Endothelial cell of umbilical vein (primary cell): ENCODE results near the gene RNFT2. TPM values are rescaled to one million over a fixed set of nuclear protein-coding genes. Genes with fewer than 3 reads are reported as not detected.

Experiments
- BruUV-seq: library from RNA; stranded (reverse); fragments of 400-500 nt; replicated peaks from 2 replicates; lab custom pipeline; 2021; lab: Mats Ljungman, UMichigan
- CTCF ChIA-PET: fragments of 300-600, 350-600 bp; sonication (Branson Sonifier 250); formaldehyde crosslinking; loops from one replicate; lab custom pipeline; 2021; ENCODE audit warnings: antibody characterized with exemption, inconsistent platforms; lab: Charles Lee
- POLR2A ChIA-PET: fragments of 300-600, 350-600 bp; sonication (Branson Sonifier 250); formaldehyde crosslinking; loops from one replicate; lab custom pipeline; 2021; ENCODE audit warnings: antibody characterized with exemption, inconsistent platforms; lab: Charles Lee
- DNase-seq: peaks from one replicate; pipeline ENCODE4 v3.0.0-alpha.2; 2011; ENCODE audit warnings: low read depth, low spot score
- FAIRE-seq: peaks from 2 replicates; lab custom pipeline; 2011; peaks lifted over from hg19 to GRCh38; lab: Jason Lieb, UNC
- H2AFZ ChIP-seq: 2 replicates; pipeline ENCODE4 v1.6.0; 2012; ENCODE audit warnings: low read depth, low read length, control low read depth, inconsistent platforms
- H3K27ac ChIP-seq: 2 replicates; pipeline ENCODE4 v1.5.1; 2011; ENCODE audit warnings: low read depth, mild to moderate bottlenecking, control low read depth, low read length, moderate library complexity; ENCODE audit not compliant: insufficient read depth
- H3K27me3 ChIP-seq, 2 experiments: 2 replicates each; pipeline versions ENCODE4 v1.6.0 to v1.6.1; 2011; ENCODE audit warnings: low read length in 2 of 2, mixed read lengths in 1 of 2; ENCODE audit not compliant: control insufficient read depth in 2 of 2, insufficient read depth in 2 of 2
- H3K36me3 ChIP-seq, 2 experiments: 2 replicates in 1 of 2; 3 replicates in 1 of 2; pipeline ENCODE4 v1.5.1; 2011; ENCODE audit warnings: low read length in 2 of 2, mild to moderate bottlenecking in 1 of 2, moderate library complexity in 1 of 2; ENCODE audit not compliant: control insufficient read depth in 2 of 2, insufficient read depth in 2 of 2; ENCODE audit errors: extremely low read depth in 1 of 2
- H3K4me1 ChIP-seq: 3 replicates; pipeline ENCODE4 v1.5.1; 2011; ENCODE audit warnings: mild to moderate bottlenecking, low read length; ENCODE audit not compliant: control insufficient read depth, insufficient read depth; ENCODE audit errors: extremely low read depth
- H3K4me2 ChIP-seq: 2 replicates; pipeline ENCODE4 v1.6.1; 2011; ENCODE audit warnings: low read length, control low read depth, mixed read lengths; ENCODE audit not compliant: insufficient read depth
- H3K4me3 ChIP-seq, 3 experiments: fragments of 200-600 bp in 1 of 3; sonication (generic), shearing (Covaris generic) in 1 of 3; replicated peaks in 1 of 3; 2 replicates each; pipeline ENCODE4 v1.5.1; 2011 to 2016; ENCODE audit warnings: control low read depth in 3 of 3, low read length in 3 of 3, mild to moderate bottlenecking in 2 of 3, inconsistent platforms in 1 of 3, low read depth in 1 of 3, moderate library complexity in 1 of 3; ENCODE audit not compliant: insufficient read depth in 1 of 3
- H3K79me2 ChIP-seq: 2 replicates; pipeline ENCODE4 v1.6.0; 2012; ENCODE audit warnings: low read length, inconsistent platforms; ENCODE audit not compliant: control insufficient read depth, insufficient read depth
- H3K9ac ChIP-seq: replicated peaks from 2 replicates; pipeline ENCODE3; 2011; ENCODE audit warnings: low read length, control low read depth; ENCODE audit not compliant: insufficient read depth; ENCODE audit errors: extremely low read depth
- H3K9me1 ChIP-seq: replicated peaks from 3 replicates; pipeline ENCODE4 v1.6.0; 2011; ENCODE audit warnings: mild to moderate bottlenecking, low read length; ENCODE audit not compliant: control insufficient read depth, insufficient read depth; ENCODE audit errors: extremely low read depth
- H3K9me3 ChIP-seq: replicated peaks from 2 replicates; pipeline ENCODE4 v1.5.1; 2012; ENCODE audit warnings: low read length, inconsistent platforms; ENCODE audit not compliant: control insufficient read depth, insufficient read depth
- H4K20me1 ChIP-seq: replicated peaks from 2 replicates; pipeline ENCODE3; 2011; ENCODE audit warnings: mild to moderate bottlenecking, low read length; ENCODE audit not compliant: control insufficient read depth, insufficient read depth; ENCODE audit errors: extremely low read depth
- EZH2 ChIP-seq: IDR thresholded peaks from 2 replicates; pipeline ENCODE4 v1.6.1; 2012; ENCODE audit warnings: borderline replicate concordance, low read depth, mild to moderate bottlenecking, moderate library complexity, low read length, inconsistent platforms; ENCODE audit not compliant: severe bottlenecking
- FOS ChIP-seq: IDR thresholded peaks from 2 replicates; pipeline ENCODE4 v1.6.1; 2011; ENCODE audit warnings: mild to moderate bottlenecking, low read length, moderate library complexity, borderline replicate concordance; ENCODE audit not compliant: insufficient read depth
- GATA2 ChIP-seq: IDR thresholded peaks from 2 replicates; pipeline ENCODE4 v1.7.0; 2011; ENCODE audit warnings: low read depth, mild to moderate bottlenecking, moderate library complexity, mixed read lengths, low read length; ENCODE audit not compliant: insufficient read length, insufficient read depth
- JUN ChIP-seq: IDR thresholded peaks from 2 replicates; pipeline ENCODE4 v1.6.1; 2011; ENCODE audit warnings: borderline replicate concordance, low read depth; ENCODE audit not compliant: insufficient read length, insufficient read depth
- MYC ChIP-seq: IDR thresholded peaks from one replicate; pipeline ENCODE4 v1.6.1; 2011; ENCODE audit warnings: mild to moderate bottlenecking, low read depth, low read length
- POLR2A ChIP-seq: IDR thresholded peaks from 2 replicates; pipeline ENCODE4 v1.6.1; 2012; ENCODE audit warnings: low read depth, mild to moderate bottlenecking, control low read depth, low read length
- POLR2AphosphoS5 ChIP-seq: IDR thresholded peaks from 2 replicates; pipeline ENCODE4 v1.6.1; 2012; ENCODE audit warnings: low read depth, mild to moderate bottlenecking, control low read depth, low read length, moderate library complexity; ENCODE audit not compliant: insufficient read depth
- dilution Hi-C: fragments of 300-500 bp; cut with MboI; formaldehyde crosslinking; loops from one replicate; pipeline ENCODE4 v1.15.0; 2019; ENCODE audit warnings: low sequenced_read_pairs; ENCODE audit not compliant: extremely low pct_ligation_motif_present
- intact Hi-C: fragments of 100-400 bp; cut with micrococcal nuclease; formaldehyde crosslinking; loops from one replicate; pipeline ENCODE4 v1.10.0; 2022
- polyA plus RNA-seq, 4 experiments: library from polyadenylated mRNA; depleted of rRNA in 3 of 4; stranded (reverse) in 3 of 4; unstranded in 1 of 4; fragments of >200 nt; gene quantifications; 2 replicates each; pipeline versions ENCODE4 v1.2.1 to v1.2.3, GENCODE V29; 2011 to 2012; ENCODE audit warnings: missing spikeins in 1 of 4
- total RNA-seq: library from RNA; stranded (reverse); gene quantifications from 2 replicates; pipeline ENCODE4 v1.2.3, GENCODE V29; 2021
- TF ChIP-seq, protein P1 (sequence below): IDR thresholded peaks from 2 replicates; pipeline ENCODE4 v1.6.1; 2011; ENCODE audit not compliant: insufficient read depth, insufficient read length
- TF ChIP-seq, protein P2 (sequence below), 2 donors: IDR thresholded peaks; 1 replicate in 1 of 2; 2 replicates in 1 of 2; pipeline ENCODE4 v1.5.1; 2011; ENCODE audit warnings: low read length in 2 of 2, mild to moderate bottlenecking in 2 of 2, moderate library complexity in 2 of 2, control low read depth in 1 of 2, inconsistent platforms in 1 of 2, low read depth in 1 of 2; ENCODE audit not compliant: insufficient read depth in 1 of 2; ENCODE audit errors: extremely low read depth in 1 of 2

Gene RNFT2
- total and polyA plus RNA-seq, 2 donors (not counting 3 experiments of a cell fraction or from before 2014, with no cell fraction given): 1.4 to 6.6 TPM

DNA sequence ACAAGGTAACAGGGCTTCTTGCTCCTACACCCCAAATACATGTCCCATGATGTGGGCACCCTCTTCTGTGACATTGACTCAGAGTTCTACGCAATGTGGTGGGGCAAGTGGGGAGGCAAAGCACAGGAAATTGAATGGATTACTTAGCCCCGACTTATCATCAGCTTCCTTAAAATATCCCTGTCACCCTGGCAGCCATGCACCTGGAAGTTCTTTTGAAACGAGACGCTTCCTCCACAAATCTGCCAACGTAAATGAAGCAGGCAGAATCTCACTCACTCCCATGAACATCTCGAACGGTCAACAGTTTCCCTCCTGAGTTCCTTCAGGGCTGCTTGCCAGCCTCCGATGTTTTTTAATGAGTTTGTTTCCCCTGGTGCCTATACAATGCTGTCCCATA, 33.5 kb downstream of the RNFT2 start:
- Histone ChIP-seq H3K79me2 (no peaks in the 10 kb centered on the region), H2AFZ (peak overlapping the region; percentile 4), H3K27ac (peak overlapping the region; percentile 21), H3K9ac (no peak overlapping the region), H3K4me2 (peak overlapping the region; percentile 34), H3K9me1 (no peaks in the 10 kb centered on the region), H3K9me3 (no peaks in the 10 kb centered on the region), H3K36me3 (no peaks in the 10 kb centered on the region), H4K20me1 (no peaks in the 10 kb centered on the region), H3K27me3 (no peaks in the 10 kb centered on the region), H3K4me1 (peaks cover 18% of the 10 kb centered on the region), H3K4me3 (no peak overlapping the region)
- FAIRE-seq (peak; percentile 83), DNase-seq (peak; percentile 66)
- CTCF ChIA-PET: no interaction called here
- POLR2A ChIA-PET: no interaction called here
- intact Hi-C loops (loop anchor here (5.0 kb wide), 1 partner anchor 111 kb away; the partner anchor contains the start of gene HRK), dilution Hi-C loops (no loop called here)
- no TSS peak for BruUV-seq
- TF ChIP-seq JUN (no peak), POLR2AphosphoS5 (no peak), EZH2 (no peak), FOS (no peak), GATA2 (no peak), MYC (no peak), POLR2A (no peak)
- TF ChIP-seq, protein P1, sequence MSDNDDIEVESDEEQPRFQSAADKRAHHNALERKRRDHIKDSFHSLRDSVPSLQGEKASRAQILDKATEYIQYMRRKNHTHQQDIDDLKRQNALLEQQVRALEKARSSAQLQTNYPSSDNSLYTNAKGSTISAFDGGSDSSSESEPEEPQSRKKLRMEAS: no peak
- TF ChIP-seq, protein P2, sequence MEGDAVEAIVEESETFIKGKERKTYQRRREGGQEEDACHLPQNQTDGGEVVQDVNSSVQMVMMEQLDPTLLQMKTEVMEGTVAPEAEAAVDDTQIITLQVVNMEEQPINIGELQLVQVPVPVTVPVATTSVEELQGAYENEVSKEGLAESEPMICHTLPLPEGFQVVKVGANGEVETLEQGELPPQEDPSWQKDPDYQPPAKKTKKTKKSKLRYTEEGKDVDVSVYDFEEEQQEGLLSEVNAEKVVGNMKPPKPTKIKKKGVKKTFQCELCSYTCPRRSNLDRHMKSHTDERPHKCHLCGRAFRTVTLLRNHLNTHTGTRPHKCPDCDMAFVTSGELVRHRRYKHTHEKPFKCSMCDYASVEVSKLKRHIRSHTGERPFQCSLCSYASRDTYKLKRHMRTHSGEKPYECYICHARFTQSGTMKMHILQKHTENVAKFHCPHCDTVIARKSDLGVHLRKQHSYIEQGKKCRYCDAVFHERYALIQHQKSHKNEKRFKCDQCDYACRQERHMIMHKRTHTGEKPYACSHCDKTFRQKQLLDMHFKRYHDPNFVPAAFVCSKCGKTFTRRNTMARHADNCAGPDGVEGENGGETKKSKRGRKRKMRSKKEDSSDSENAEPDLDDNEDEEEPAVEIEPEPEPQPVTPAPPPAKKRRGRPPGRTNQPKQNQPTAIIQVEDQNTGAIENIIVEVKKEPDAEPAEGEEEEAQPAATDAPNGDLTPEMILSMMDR (IDR thresholded peaks at IDR 0.05; ENCODE audit: extremely low read depth in 1 of 2, insufficient read depth in 1 of 2, low read depth in 1 of 2, low read length in 2 of 2): no peak
